ENCODE measurements around the gene SORCS1. TPM values are rescaled to one million over a fixed set of nuclear protein-coding genes. Genes with fewer than 3 reads are reported as not detected.

Gene SORCS1
- total and polyA plus RNA-seq, 2 experiments from 2014 or later = 1.1 to 4.6 TPM

GRCh38 chr10:106716381-106716780 lies 448.1 kb downstream of the SORCS1 start:
- H3K9me3 ChIP-seq (ENCODE audit: low read depth) = no peaks in the 10 kb centered on the region
- no peak for DNase-seq (ENCODE audit: low spot score)
- no peaks in the 10 kb centered on the region for H3K27me3 ChIP-seq
- no peak for TF ChIP-seq EZH2 (IDR thresholded peaks at IDR 0.05; ENCODE audit: borderline replicate concordance)
- H3K27ac ChIP-seq = no peak overlapping the region
- no peaks in the 10 kb centered on the region for H3K4me1 ChIP-seq (ENCODE audit: insufficient read depth)
- no peaks in the 10 kb centered on the region for H3K9me2 ChIP-seq (replicated peaks; ENCODE audit: insufficient read depth)
- H2AFZ ChIP-seq = no peak overlapping the region
- no peak overlapping the region for H3K4me2 ChIP-seq
- H3K79me2 ChIP-seq = no peaks in the 10 kb centered on the region
- no peaks in the 10 kb centered on the region for H3K36me3 ChIP-seq (replicated peaks; ENCODE audit: insufficient read depth, low read depth)
- 68% methylated on average over 1 of the region's 1 CpG for WGBS (ENCODE audit: low lambda C conversion rate, missing lambda C conversion rate)
- H3K4me3 ChIP-seq = no peak overlapping the region
- H4K20me1 ChIP-seq (ENCODE audit: insufficient read depth, poor library complexity, severe bottlenecking) = no peaks in the 10 kb centered on the region

- Histone ChIP-seq H3K4me2 (no peak overlapping the region), H3K9me2 (replicated peaks; ENCODE audit: insufficient read depth) (no peaks in the 10 kb centered on the region), H3K9me3 (ENCODE audit: low read depth) (no peaks in the 10 kb centered on the region), H3K27me3 (no peaks in the 10 kb centered on the region), H2AFZ (no peak overlapping the region), H3K27ac (no peak overlapping the region), H3K36me3 (replicated peaks; ENCODE audit: insufficient read depth, low read depth) (no peaks in the 10 kb centered on the region), H3K4me3 (no peak overlapping the region), H3K79me2 (no peaks in the 10 kb centered on the region), H3K4me1 (ENCODE audit: insufficient read depth) (no peaks in the 10 kb centered on the region), H4K20me1 (ENCODE audit: insufficient read depth, poor library complexity, severe bottlenecking) (no peaks in the 10 kb centered on the region)
- 78% methylated on average over 6 of the region's 6 CpGs for whole genome bisulfite sequencing (ENCODE audit: low lambda C conversion rate, missing lambda C conversion rate)
- DNase-seq (ENCODE audit: low spot score) = no peak
- TF ChIP-seq EZH2phosphoT487 (IDR thresholded peaks at IDR 0.05; ENCODE audit: low read depth, severe bottlenecking, unreplicated experiment) (no peak), EZH2 (IDR thresholded peaks at IDR 0.05; ENCODE audit: borderline replicate concordance) (no peak), CTCF (IDR thresholded peaks at IDR 0.05; ENCODE audit: poor library complexity) (no peak)
Observed at GRCh38 chr10:106714734-106715555, 449.6 kb downstream of the SORCS1 start.

GRCh38 chr10:106713846-106714245 lies 450.7 kb downstream of the SORCS1 start:
- no peak overlapping the region for H3K27ac ChIP-seq

More at GRCh38 chr10:106713846-106714245, 450.7 kb downstream of the SORCS1 start:
- Histone ChIP-seq H3K4me1 (ENCODE audit: insufficient read depth) (no peaks in the 10 kb centered on the region), H3K4me2 (no peak overlapping the region), H2AFZ (no peak overlapping the region), H4K20me1 (ENCODE audit: insufficient read depth, poor library complexity, severe bottlenecking) (no peaks in the 10 kb centered on the region), H3K36me3 (replicated peaks; ENCODE audit: insufficient read depth, low read depth) (no peaks in the 10 kb centered on the region), H3K9me3 (ENCODE audit: low read depth) (no peaks in the 10 kb centered on the region), H3K4me3 (no peak overlapping the region), H3K9me2 (replicated peaks; ENCODE audit: insufficient read depth) (no peaks in the 10 kb centered on the region), H3K79me2 (no peaks in the 10 kb centered on the region), H3K27me3 (no peaks in the 10 kb centered on the region)
- DNase-seq (ENCODE audit: low spot score) = no peak
- WGBS (ENCODE audit: low lambda C conversion rate, missing lambda C conversion rate) = 70% methylated on average over 2 of the region's 2 CpGs
- TF ChIP-seq CTCF (IDR thresholded peaks at IDR 0.05; ENCODE audit: poor library complexity) = no peak
- TF ChIP-seq EZH2 (IDR thresholded peaks at IDR 0.05; ENCODE audit: borderline replicate concordance) = no peak
- TF ChIP-seq EZH2phosphoT487 (IDR thresholded peaks at IDR 0.05; ENCODE audit: low read depth, severe bottlenecking, unreplicated experiment) = no peak
